Stomach (tissue), 4 donors: ENCODE results near the gene RTN4R.

Experiments used
- POLR2A ChIP-seq, 4 donors: fragments of 450-650 bp; IDR thresholded peaks; one replicate each; pipeline ENCODE4 v1.6.1; 2016; ENCODE audit warnings: antibody characterized with exemption in 4 of 4, control low read depth in 2 of 4, mild to moderate bottlenecking in 1 of 4, moderate library complexity in 1 of 4
- TF ChIP-seq, protein P1 (sequence below), 7 experiments: fragments of 450-650 bp in 4 of 7; fragments of 200-600 bp in 3 of 7; sonication (generic) in 3 of 7; IDR thresholded peaks; one replicate each; pipeline ENCODE4 v1.5.1; 2016 to 2019; ENCODE audit warnings: antibody characterized with exemption in 7 of 7, control low read depth in 2 of 7, mild to moderate bottlenecking in 1 of 7

DNA sequence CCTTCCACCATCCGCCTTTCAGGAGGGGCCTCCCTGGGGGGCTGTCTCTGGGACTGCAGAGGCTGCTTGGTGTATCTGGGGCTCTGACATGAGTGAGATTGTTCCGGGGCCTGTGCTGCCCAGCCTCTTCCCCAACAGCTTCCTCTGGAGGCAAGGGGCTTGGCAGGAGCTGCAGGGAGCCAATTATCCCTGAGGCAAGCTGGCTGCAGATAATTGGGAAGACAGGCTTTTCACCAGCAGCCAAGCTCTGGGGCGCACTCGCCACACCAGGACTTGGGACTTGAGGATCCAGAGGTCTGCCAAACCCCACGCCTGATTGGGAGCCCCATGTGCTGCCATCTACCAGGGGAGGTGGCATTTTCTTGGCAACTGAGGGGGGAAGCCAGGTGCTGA, 15.6 kb upstream of the RTN4R start:
- TF ChIP-seq, protein P1, sequence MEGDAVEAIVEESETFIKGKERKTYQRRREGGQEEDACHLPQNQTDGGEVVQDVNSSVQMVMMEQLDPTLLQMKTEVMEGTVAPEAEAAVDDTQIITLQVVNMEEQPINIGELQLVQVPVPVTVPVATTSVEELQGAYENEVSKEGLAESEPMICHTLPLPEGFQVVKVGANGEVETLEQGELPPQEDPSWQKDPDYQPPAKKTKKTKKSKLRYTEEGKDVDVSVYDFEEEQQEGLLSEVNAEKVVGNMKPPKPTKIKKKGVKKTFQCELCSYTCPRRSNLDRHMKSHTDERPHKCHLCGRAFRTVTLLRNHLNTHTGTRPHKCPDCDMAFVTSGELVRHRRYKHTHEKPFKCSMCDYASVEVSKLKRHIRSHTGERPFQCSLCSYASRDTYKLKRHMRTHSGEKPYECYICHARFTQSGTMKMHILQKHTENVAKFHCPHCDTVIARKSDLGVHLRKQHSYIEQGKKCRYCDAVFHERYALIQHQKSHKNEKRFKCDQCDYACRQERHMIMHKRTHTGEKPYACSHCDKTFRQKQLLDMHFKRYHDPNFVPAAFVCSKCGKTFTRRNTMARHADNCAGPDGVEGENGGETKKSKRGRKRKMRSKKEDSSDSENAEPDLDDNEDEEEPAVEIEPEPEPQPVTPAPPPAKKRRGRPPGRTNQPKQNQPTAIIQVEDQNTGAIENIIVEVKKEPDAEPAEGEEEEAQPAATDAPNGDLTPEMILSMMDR (IDR thresholded peaks at IDR 0.05), result no peak
- no peak for TF ChIP-seq POLR2A (IDR thresholded peaks at IDR 0.05)
